LNCaP clone FGC (cell line): ENCODE results near the gene NIPA2.

Source experiments
- DNase-seq: peaks from one replicate; pipeline ENCODE4 v3.0.0-alpha.2; 2011; ENCODE audit warnings: low read depth
- H3K4me3 ChIP-seq: 2 replicates; pipeline ENCODE4 v1.5.1; 2011; ENCODE audit warnings: mild to moderate bottlenecking, low read depth, low read length, control low read depth
- CTCF ChIP-seq: IDR thresholded peaks from 2 replicates; pipeline ENCODE4 v1.5.1; 2012; ENCODE audit warnings: mild to moderate bottlenecking; ENCODE audit not compliant: control insufficient read depth, insufficient read depth; ENCODE audit errors: extremely low read depth

Gene NIPA2

GRCh38 chr15:22889146-22889818, 50.8 kb downstream of the NIPA2 start:
- no peak for DNase-seq
- no peak for TF ChIP-seq CTCF
- H3K4me3 ChIP-seq: no peak overlapping the region

- no peak for TF ChIP-seq CTCF
- DNase-seq: no peak
- no peak overlapping the region for H3K4me3 ChIP-seq
These were observed 51.8 kb downstream of the NIPA2 start for GRCh38 chr15:22890296-22890695.

- H3K4me3 ChIP-seq: no peak overlapping the region
- DNase-seq: no peak
- no peak for TF ChIP-seq CTCF
These were observed 53.2 kb downstream of the NIPA2 start for GRCh38 chr15:22891426-22892210.

GRCh38 chr15:22892333-22892732, 53.9 kb downstream of the NIPA2 start:
- H3K4me3 ChIP-seq: no peak overlapping the region
- no peak for TF ChIP-seq CTCF
- no peak for DNase-seq

GRCh38 chr15:22893081-22893480, 54.6 kb downstream of the NIPA2 start:
- no peak overlapping the region for H3K4me3 ChIP-seq

GRCh38 chr15:22893881-22894280, 55.4 kb downstream of the NIPA2 start:
- no peak for TF ChIP-seq CTCF
- DNase-seq: no peak
- H3K4me3 ChIP-seq: no peak overlapping the region

More at GRCh38 chr15:22893081-22893480, 54.6 kb downstream of the NIPA2 start:
- TF ChIP-seq CTCF: no peak
- DNase-seq: no peak
